Erythroblast (primary cell): ENCODE data around the gene GPR151.

Experiments
- GATA1 ChIP-seq: IDR thresholded peaks from 2 replicates; pipeline ENCODE4 v1.6.1; 2011; ENCODE audit warnings: low read depth, mild to moderate bottlenecking, control low read depth, low read length, moderate library complexity
- POLR2A ChIP-seq: IDR thresholded peaks from 2 replicates; pipeline ENCODE4 v1.6.1; 2011; ENCODE audit warnings: mild to moderate bottlenecking, low read length

DNA sequence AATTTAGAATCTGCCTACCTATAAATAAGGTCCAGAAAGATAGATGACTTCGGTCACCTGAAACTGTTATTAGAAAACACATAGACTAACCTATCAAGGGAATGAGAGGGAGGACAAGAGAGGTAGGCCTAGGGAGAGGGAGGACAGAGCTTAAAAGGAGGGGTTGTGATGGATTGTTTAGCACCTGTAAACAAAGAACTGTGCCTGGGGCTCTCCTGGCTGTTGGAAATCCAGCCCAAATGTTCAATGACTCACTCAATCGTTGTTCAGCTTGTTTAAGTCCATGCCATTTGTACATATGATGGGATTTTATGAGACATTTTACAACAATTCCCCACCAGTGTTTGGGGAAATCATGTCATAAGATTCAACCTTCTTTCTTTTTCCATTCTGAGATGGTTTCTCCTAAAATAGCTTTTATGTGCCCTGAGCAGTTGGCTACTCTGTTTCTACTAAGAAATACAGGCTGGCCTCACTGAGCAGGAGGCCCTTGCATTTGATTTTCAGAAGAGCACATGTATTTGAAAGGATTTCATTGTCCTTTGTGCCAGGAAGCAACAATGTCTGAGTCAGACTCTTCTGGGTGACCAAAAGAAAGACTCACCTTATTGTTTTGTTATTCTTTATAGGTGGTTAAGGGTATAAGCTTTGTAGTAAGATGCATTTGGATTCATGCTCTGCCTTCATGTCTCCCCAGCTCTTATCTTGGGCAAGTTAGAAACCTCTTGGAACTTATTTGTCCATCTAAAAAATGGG lies 48.2 kb upstream of the GPR151 start:
- TF ChIP-seq POLR2A (no peak), GATA1 (no peak)
